NOMO-1 (cell line): ENCODE measurements around the gene SMIM22.
"Not testable (repeated sequence)": the region's sequence is repeated elsewhere in the genome, so short reads cannot be mapped to it uniquely, and the experiment has no call there.

Experiments
- DNase-seq, 2 experiments: peaks; one replicate each; lab custom pipeline; 2025; ENCODE audit not compliant: unreplicated experiment in 2 of 2; lab: John Stamatoyannopoulos, UW

Gene SMIM22

DNA sequence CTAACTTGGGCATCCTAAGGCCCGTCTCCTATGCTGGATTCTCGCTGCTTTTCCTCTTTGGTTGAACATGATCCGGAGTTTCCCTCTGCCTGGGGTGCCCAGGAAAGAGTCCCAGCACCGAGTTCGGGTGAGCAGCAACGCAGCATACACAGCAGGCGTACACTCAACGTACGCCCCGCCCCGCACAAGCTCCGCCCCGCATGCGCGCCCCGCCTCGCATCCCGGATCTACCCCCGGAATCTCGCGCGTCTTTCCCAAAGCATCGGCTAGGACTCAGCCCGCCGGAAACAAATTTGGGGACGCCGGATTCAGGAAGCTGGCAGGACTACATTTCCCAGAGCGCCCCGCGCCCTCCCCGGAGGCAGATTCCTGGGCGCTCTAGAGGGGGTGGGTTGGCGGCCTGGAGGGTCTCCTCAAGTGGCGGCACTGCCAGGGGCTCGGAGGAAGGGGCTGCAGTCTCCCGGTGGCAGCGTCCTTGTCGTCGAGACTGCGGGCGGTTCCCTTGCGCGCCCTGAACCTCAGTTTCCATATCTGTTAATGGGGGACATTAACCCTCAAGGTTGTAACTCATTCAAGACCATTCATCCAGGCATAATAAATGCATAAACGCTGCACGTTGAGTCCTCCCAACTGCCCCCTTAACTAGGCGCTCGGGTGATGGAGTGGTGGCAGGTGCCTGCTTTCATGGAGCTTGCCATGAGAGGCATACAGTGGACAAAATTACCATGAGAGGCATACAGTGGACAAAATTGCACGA is 26.4 kb upstream of the SMIM22 start:
- DNase-seq = peak; percentile 82 to 83

DNA sequence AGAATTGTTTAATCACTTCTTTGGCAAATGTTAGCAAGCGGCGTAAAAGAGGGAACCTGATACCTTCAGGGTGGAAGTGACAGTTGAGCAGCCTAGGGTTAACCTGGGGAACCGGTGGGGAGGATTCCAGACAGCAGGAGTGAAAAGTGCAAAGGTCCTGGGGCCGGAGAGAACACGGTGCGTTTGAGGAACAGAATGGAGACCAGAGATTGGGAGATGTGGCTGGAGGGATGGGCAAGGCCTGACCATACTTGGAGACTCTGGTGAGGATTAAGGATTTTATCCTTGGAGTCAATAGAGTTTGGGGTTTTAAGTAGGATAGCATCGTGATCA is 25.9 kb upstream of the SMIM22 start:
- DNase-seq = no peak

DNA sequence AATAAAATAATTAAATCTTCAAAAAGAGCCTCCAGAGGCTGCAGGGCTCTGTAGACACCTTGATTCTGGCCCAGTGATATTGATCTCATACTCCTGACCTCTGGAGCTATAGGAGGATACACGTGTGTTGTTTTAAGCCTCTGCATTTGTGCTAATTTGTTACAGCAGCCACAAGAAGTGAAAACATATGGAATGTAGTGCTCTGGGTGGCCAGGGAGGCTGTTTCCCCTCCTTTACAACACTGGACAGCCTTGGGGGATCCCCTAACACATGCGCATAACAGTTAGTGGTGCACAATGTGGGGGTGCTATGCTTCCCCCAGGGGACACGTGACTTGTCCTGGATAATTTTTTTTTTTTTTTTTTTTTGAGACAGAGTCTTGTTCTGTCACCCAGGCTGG is 23.5 kb upstream of the SMIM22 start:
- DNase-seq = no peak

DNA sequence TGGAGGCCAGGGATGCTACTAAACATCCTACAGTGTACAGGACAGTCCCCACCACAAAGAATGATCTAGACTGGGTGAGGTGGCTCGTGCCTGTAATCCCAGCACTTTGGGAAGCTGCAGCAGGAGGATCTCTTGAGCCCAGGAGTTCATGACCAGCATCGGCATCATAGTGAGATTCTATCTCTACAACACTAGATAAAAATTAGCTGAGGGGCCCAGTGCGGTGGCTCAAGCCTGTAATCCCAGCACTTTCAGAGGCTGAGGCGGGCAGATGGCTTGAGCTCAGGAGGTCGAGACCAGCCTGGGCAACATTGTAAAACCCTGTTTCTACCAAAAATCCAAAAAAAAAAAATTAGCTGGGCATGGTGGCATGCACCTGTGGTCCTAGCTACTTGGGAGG is 22.8 kb upstream of the SMIM22 start:
- no peak for DNase-seq

DNA sequence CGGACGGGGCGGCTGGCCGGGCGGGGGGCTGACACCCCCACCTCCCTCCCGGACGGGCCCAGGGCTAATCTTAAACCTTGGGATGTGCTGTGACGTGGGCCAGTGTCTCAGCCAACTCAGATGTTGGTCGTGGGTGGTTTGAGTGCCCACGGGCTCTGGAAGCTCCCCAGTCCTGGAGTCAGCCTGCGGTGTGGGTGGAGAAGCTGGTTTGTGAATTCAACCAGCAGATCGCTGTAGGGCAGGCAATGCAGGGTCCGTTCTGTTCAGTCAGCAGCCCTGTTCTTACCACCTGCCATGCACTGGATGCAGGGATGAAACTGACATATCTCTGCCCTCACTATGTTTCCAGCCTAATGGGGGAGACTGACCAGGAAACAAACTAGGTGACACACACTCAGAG is 20.2 kb upstream of the SMIM22 start:
- no peak for DNase-seq

DNA sequence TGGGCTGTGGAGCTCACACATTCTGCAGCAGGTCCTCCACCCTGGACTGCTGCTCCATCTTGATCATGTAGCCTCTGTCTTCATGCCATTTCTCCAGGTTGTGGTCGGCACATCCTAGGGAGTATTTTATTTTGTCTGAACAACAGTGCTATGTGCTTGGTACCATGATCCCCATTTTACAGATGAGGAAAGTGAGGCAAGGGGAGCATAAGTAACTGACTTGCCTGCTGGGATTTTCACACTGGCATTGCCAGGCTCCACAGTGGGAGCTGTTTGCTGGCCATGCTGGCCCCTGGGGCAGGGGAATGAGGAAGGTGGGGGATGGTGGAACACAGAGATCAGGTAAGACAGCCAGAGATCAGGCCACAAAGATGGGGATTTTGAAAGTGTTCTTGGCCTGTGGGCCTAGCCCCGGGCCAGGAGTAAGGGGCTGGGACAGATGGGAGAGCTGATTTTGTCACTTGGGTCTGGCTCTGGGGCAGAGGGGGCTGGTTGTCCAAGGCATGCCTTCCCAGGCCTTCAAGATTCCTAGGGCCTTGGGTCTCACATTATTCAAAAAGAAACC is 18.9 kb upstream of the SMIM22 start:
- DNase-seq = no peak

DNA sequence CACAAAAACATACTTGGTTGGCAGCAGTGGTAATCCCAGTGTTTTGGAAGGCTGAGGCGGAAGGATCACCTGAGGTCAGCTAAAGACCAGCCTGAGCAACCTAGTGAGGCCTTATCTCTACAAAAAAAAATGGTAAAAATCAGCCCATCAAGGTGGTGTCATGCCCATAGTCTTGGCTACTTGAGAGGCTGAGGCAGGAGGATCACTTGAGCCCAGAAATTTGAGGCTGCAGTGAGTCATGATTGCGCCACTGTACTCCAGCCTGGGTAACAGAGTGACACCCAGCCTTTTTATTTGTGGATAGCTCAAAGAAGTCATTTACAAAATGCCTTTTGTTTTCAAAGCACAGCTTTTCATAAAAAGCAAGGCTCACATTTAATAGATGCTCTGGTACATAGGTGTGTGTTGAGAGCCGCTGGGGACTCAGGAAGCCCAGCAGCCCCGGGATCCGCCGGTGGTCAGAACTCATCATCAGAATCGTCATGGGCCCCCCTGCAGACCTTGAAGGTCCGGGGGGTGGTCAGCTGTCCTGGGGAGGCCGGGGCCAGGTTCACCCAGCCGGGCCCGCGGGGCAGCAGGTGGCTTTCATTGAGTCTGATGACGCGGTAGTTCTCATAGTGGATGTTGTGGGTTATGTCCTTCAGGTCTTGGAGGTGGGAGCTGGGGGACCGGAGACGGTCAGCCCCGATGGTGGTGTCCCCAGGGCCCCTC is 17.7 kb upstream of the SMIM22 start:
- DNase-seq = no peak

DNA sequence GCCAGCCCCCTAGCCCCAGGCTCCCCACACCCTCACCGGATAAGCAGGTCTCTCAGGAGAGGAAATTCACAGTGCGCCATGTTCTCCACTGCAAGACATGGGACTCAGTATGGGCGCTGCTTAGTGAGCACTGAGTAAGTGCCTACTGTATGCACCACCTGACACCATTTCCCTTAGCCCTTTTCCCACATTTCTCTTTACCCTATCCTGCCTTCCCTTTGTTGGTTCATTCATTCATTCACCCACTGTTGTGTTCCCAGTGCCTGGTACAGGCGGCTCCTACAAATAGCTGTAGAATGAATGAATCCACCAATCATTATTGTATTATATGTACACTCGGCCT is 17.1 kb upstream of the SMIM22 start:
- no peak for DNase-seq

DNA sequence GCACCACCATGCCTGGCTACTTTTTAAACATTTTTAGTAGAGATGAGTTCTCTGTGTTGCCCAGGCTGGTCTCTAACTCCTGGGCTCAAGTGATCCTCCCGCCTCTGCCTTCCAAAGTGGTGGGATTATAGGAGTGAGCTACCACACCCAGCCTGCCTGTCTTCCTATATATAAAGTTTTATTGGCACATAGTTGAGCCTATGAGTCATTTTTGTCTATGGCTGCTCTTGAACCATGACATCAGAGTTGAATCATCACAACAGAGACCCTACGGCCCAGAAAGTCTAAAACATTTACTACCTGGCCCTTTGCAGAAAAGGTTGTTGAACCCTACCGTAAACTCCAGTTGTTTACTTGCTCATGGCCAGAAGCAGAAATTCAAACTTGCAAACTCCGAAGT is 14.9 kb upstream of the SMIM22 start:
- DNase-seq = no peak

DNA sequence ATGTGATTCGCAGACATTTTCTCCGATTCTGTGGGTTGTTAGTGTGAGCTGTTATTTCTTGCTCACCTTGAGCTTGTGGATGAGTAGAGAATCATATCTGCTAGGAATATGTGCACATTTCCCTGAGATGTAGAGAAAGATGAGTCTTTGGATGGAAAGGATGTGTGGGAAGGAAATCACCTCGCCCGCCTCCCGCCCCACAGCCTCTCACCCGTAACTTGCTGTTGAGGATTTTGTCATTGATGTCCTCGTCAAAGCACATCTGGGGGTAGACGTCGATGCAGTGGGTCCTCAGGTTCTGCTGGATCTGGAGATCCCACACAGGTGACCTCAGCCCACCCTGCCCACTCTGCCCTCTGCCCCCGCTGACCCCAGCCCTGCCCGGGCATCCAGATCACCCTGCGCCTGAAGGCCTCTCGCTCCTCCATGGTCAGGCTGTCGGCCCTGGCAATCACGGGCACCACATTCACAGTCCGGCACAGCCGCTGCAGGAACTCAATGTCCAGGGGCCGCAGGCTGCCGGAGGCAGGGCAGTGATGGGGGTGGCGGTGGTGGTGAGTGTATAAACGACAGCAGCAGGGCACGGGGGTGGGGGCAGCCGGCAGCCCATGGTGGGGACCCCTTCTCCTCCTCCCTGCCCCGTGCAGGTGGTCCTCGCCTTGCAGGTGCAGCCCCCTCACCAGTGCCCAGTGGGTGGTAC is 11.8 kb upstream of the SMIM22 start:
- DNase-seq = no peak

DNA sequence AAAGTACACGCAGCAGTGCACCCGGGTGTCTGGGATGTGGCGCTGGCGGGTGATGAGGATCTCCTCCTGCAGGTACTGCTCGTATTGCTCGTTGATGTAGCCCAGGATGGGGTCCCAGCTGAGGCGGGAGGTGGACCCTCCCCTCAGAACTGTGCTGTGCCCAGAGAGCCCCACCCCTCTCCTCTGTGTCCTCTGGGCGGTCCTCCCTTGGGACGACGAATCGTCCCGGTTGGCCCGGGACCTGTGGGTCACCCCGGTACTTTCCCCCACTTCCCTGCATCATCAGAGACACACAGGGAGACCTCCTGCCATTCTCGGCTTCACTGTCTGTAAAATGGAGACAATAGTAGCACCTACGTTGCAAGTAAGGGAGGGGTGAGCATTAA is 11.2 kb upstream of the SMIM22 start:
- DNase-seq = no peak

DNA sequence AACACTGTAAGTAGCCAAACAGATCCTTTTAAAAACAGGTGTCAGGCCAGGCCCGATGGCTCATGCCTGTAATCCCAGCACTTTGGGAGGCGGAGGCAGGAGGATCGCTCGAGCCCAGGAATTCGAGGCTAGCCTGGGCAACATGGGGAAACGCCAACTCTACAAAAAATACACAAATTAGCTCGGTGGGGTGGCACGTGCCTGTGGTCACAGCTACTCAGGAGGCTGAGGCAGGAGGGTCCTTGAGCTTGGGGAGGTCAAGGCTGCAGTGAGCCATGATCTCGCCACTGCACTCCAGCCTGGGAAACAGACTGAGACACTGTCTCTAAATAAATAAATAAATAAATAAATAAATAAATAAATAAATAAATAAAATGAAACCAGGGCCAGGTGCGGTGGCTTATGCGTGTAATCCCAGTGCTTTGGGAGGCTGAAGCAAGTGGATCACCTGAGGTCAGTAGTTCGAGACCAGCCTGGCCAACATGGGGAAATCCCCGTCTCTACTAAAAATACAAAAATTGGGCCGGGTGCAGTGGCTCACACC is 10.7 kb upstream of the SMIM22 start:
- not testable (repeated sequence) for DNase-seq

DNA sequence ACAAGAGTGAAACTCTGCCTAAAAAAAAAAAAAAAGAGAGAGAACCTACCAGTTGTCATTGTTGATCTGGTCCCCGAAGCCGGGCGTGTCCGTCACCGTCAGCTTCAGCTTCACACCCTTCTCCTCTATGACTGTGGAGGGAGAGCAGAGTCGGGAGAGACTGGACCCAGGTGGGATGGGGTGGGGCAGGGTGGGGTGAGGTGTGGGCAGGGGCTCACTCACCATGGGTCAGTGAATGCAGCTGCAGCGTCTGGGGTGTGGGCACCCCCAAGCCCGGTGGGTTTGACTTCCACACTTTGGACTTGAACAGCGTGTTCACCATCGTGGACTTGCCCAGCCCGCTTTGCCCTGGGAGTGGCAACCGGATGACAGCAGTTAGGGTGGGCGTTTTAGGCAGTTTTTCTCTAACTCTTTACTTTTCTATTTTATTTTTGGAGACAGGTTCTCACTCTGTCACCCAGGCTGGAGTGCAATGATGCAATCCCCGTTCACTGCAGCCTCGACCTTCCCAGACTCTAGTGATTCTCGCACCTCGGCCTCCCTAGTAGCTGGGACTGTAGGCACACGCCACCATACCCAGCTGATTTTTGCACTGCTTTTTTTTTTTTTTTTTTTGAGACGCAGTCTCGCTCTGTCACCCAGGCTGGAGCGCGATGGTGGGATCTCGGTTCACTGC is 9.3 kb upstream of the SMIM22 start:
- no peak for DNase-seq

DNA sequence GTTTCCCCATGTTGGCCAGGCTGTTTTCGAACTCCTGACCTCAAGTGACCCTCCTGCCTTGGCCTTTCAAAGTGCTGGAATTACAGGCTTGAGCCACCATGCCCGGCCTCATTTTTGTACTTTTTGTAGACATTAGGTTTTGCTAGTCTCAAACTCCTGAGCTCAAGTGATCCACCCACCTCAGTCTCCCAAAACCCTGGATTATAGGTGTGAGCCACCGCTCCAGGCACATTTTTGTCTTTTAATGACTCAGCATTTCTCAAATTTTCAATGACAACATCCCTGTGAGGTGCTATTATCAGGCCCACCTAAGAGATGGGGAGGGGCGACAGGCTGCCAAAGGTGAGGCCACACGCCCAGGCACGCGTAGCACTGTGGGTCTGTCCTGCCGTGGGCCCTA is 8.1 kb upstream of the SMIM22 start:
- DNase-seq = no peak

DNA sequence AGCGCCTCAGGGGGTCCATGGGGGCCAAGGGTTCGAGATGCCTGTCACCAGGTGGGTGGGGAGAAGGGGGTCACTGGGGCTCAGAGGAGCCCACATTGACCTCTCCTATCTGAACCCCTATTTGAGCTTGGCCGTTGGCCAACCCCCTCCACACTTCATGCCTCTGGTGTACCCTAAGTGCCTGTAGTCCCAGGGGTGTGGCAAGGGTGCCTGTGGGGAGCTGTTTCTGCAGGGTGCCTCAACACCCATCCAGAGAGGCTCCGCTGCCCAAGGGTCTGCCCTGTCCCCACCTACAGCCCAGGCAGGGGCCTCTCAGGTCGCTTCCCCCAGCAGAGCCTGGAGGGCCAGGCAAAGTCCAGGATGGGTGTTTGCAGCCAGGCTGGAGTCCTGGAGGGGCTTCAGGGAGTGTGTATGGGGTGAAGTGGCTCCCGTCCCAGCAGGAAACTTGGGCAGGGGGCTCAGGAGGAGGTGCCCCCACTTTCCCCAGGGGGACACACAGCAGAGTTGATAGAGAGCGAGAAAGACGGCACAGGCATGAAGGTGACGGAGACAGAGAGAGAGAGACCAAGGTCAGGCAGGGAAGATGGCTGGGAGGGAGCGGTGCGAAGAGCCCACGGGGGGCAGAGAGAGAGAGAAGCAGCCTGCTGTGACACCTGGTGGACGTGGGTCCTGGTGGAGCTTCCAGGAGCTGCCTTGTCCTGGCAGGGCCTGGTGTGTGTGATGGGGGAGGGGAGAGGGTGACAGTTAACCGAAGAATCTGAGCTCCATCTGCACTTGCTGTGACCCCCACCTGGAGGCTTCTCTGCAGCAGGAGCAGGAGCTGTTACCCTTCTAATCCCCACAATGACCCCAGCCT is 7.3 kb upstream of the SMIM22 start, which contains the start of gene SEPTIN12:
Gene SEPTIN12 (minus strand): TSS at position 719 of the 856 bp plus-strand sequence. CDS start 700 bp downstream, at position 19.
- no peak for DNase-seq

DNA sequence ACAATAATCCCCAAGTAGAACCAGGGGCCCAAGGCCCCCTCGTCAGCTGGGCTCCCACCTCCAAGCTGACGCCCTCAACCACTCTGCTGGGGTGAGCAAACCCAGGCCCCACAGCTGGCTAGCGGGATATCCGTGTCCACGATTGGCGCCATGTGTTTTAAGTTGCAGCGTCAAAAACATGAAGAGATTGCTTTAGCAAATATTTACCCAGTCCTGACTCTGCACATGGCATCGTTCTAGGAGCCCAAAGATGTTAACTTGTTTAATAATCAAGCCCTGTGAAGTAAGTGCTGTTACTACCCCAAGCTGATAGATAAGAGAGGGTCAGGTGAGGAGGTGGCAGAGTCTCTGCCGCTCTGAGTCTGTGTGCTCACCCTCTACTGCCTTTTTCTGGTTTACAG is 6.7 kb upstream of the SMIM22 start:
- DNase-seq = no peak

DNA sequence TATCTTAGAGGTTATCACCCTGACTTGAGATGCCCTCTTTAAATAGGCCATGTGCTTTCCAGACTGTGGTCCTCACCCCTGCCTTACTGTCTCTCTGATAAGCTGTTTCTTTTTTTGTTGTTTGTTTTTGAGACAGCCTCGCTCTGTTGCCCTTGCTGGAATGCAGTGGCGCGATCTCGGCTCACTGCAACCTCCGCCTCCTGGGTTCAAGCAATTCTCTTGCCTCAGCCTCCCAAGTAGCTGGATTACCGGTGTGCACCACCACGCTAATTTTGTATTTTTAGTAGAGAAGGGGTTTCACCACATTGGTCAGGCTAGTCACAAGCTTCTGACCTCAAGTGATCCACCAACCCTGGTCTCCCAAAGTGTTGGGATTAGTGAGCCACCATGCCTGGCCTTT is 6.3 kb upstream of the SMIM22 start:
- no peak for DNase-seq

DNA sequence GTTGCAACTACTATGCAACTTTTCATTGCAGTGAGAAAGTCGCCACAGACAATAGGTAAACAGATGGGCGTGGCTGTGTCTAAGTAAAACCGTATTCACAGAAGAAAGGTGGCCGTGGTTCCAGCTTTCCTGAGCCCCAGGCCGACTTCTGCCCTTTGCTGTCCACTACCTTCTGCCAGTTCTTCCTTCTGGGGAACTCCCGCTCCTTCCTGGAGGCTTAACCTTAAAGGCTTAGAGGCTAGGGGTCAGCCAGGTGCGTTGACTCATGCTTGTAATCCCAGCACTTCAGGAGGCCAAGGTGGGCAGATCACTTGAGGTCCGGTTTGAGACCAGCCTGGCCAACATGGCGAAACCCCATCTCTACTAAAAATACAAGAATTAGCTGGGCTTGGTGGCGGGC is 4.9 kb upstream of the SMIM22 start:
- no peak for DNase-seq

DNA sequence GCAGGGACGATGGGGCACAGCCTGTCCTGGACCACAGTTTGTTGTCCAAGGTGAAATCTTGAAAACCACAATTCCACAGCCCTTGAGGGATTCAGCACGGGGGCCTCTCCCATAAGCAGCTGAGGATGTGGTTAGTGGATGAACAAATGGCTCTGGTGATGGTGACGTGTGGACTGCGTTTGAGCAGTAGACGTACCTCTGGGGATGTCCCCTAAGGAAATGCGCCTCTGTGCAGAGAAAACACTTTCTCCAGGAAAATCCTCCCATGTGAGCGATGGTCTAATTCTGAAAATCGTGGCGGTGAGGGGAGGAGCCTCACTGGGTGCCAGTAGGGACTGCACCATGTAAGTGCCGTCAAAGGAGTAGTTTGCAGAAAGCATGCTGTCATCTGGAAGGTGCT is 4.3 kb upstream of the SMIM22 start:
- DNase-seq = peak in 1 of 2 experiments; percentile 10

DNA sequence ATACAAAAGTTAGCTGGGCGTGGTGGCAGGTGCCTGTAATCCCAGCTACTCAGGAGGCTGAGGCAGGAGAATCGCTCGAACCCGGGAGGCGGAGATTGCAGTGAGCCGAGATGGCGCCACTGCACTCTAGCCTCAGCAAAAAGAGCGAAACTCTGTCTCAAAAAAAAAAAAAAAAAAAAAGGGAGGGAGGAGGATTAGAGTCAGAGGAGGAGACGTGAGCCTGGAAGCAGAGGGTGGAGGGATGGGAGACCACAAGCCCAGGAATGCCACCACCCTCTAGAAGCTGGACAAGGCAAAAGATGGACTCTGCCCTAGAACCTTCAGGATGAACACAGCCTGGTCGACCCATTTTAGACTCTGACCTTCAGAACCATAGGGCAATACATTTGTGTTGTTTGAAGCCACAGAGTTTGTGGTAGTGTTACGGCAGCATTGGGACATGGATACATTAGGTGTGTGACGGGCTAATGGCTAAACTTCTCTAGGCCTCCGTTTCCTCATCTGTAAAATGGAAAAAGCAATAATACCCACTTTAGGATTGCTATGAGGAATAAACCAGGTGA is 2.1 kb upstream of the SMIM22 start:
- DNase-seq = no peak
